Measurements from ENCODE around the gene ZNF772. TPM values are rescaled to one million over a fixed set of nuclear protein-coding genes. Genes with fewer than 3 reads are reported as not detected.

Gene ZNF772
- 10.2 and 18.1 TPM in 2 replicates for total RNA-seq

DNA sequence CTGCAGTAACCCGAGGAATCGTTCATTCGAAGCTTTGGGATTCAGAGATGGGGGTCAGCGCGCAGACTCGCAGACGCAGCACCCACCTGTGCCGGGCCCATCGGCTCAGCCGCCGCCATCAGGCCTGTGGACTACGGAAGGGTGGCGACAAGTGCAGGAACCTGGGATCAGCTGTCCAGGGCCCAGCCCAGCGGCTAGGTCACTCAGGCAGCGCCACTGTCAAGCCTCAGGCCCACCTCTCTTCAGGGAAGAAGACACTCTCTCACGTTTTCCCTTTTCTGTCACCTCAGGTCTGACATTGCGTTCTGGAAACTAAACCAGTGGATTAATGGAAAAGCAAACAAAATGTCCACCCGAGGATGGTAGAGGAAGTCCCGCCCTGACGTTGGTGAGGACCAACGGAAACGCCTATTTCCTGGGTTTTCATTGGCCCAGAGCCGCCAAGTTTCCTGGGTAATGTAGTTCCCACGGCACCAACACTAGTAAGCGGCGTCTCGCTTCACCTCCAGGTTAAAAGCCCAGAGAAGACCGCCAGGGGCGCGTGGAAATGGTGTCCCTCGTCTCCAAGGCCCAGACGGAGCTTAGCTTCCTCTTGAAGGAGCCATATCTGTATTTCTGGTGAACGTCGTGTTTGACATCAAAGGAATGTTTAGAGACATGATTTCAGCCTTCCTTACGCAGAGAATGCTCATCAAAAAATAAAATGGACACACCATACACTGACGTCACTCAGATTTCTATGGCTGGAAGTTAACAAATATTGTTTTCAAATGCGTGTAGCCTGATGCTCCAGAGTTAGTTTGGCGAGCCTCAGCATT, at the start of gene ZNF772:
Gene ZNF772, minus strand, starts transcription at position 376 of the 818 bp plus-strand sequence. Its CDS starts 257 bp downstream, at position 119.

GRCh38 chr19:57499680-57500395, 22.5 kb upstream of the ZNF772 start, which contains the start of gene ZNF773:
TSS of gene ZNF773 (plus strand) at chr19:57499938. CDS start at chr19:57500081, 143 bp downstream.

GRCh38 chr19:57487477-57488298, 10.3 kb upstream of the ZNF772 start, which contains the start of gene ZNF419:
TSS of gene ZNF419 (plus strand) at chr19:57487750. CDS start at chr19:57487951, 201 bp downstream.

DNA sequence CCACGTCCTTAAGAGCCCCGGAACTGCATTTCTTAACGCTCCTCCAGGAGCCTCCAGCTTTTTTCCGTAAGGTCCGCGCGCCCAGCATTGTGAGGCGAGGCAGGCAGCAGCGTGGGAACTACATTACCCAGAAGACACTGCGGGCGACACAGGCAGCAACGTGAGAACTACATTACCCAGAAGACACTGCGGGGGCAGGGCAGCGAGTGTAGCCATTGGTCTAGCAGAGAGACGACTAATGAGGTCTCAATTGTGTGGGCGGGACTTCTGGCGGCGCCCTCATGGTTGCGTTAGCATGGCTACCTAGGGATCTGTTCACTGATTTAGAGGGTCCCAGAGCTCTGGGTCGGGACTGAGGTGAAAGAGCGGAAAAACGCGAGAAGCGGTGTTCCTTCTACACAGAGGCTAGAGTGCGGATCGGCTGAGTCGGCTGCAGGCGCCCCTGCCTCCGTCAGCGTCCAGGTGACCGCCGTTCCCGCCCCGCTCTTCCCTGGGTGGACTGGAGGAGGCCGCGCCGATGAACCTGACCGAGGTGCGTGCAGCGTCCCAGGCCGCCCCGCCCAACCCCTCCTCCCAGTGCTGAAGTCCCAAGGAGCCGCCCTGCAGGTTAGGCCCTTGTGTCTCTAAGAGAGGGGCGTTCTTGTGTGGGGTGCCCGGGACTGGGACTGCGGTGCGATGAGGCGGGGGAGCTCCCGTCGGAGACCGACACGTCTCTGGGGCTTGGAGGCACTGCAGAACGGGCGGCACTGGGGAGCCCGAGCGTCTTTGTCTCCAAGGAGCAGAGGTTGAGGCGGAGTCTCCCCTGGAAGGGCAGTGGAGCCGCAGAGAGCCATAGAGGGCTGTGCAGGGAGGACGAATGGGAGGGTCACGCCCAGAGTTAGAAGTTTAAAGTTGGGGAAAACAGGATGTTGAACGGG, 42.0 kb downstream of the ZNF772 start, which contains the start of gene ZNF749:
Gene ZNF749, plus strand, starts transcription at position 264 of the 917 bp plus-strand sequence. Its CDS starts 254 bp downstream, at position 518.

Other genes starting within 250 kb of the ZNF772 start
- gene AURKC, start 246.5 kb downstream of the ZNF772 start, total RNA-seq: 0.27 and 0.66 TPM in 2 replicates
- 20.1 and 30.9 TPM in 2 replicates for gene ZNF805, start 236.9 kb downstream of the ZNF772 start, total RNA-seq
- 49.9 and 84.8 TPM in 2 replicates for gene ZNF460, start 197.1 kb downstream of the ZNF772 start, total RNA-seq
- 7.9 and 10.7 TPM in 2 replicates for gene ZNF543, start 157.1 kb downstream of the ZNF772 start, total RNA-seq
- 7.6 and 8.9 TPM in 2 replicates for gene ZNF304, start 126.3 kb downstream of the ZNF772 start, total RNA-seq
- gene TRAPPC2B, start 114.0 kb downstream of the ZNF772 start, total RNA-seq: 6.5 and 8.8 TPM in 2 replicates
- gene ZNF547, start 114.0 kb downstream of the ZNF772 start, total RNA-seq: 3.6 and 3.7 TPM in 2 replicates
- 12.1 and 18.9 TPM in 2 replicates for gene ZNF548, start 87.7 kb downstream of the ZNF772 start, total RNA-seq
- gene ZNF17, start 66.4 kb downstream of the ZNF772 start, total RNA-seq: 9.1 and 9.5 TPM in 2 replicates
- gene ZNF749, start 42.2 kb downstream of the ZNF772 start, total RNA-seq: 10.7 and 13.4 TPM in 2 replicates
- gene VN1R1, start 20.4 kb downstream of the ZNF772 start, total RNA-seq: 0.18 and 0.56 TPM in 2 replicates
- gene ZNF419, start 10.2 kb upstream of the ZNF772 start, total RNA-seq: 7.1 and 9.7 TPM in 2 replicates
- gene ZNF773, start 22.4 kb upstream of the ZNF772 start, total RNA-seq: 5.8 and 9.9 TPM in 2 replicates
- gene ZNF549, start 49.8 kb upstream of the ZNF772 start, total RNA-seq: 3.5 and 4.7 TPM in 2 replicates
- 4.9 and 7.2 TPM in 2 replicates for gene ZNF550, start 82.3 kb upstream of the ZNF772 start, total RNA-seq
- 3.8 TPM in 2 replicates for gene ZNF416, start 101.3 kb upstream of the ZNF772 start, total RNA-seq
- gene ZIK1, start 106.6 kb upstream of the ZNF772 start, total RNA-seq: 1.1 and 5.5 TPM in 2 replicates
- 3.3 and 3.7 TPM in 2 replicates for gene ZNF530, start 122.3 kb upstream of the ZNF772 start, total RNA-seq
- 13.9 and 16.3 TPM in 2 replicates for gene ZNF134, start 136.7 kb upstream of the ZNF772 start, total RNA-seq
- 8.7 and 12.0 TPM in 2 replicates for gene ZNF211, start 155.6 kb upstream of the ZNF772 start, total RNA-seq
- gene ZSCAN4, start 191.4 kb upstream of the ZNF772 start, total RNA-seq: not detected in 2 replicates
- gene ZNF551, start 204.4 kb upstream of the ZNF772 start, total RNA-seq: 6.9 and 7.0 TPM in 2 replicates
- 0.27 and 2.4 TPM in 2 replicates for gene ZNF154, start 231.6 kb upstream of the ZNF772 start, total RNA-seq

Measured in endothelial cell of coronary artery (primary cell).